Loucy (cell line): ENCODE data around the gene PCIF1.

ENCODE experiments used
- H2AFZ ChIP-seq: fragments of 200-600 bp; sonication (generic); 2 replicates; pipeline ENCODE4 v1.6.0; 2016; ENCODE audit warnings: antibody characterized with exemption, mild to moderate bottlenecking, low read length, moderate library complexity
- H3F3A ChIP-seq: fragments of 200-600 bp; 2 replicates; pipeline ENCODE4 v1.6.0; 2016; ENCODE audit warnings: antibody characterized with exemption, low read depth, mild to moderate bottlenecking
- H3K27me3 ChIP-seq: fragments of 200-600 bp; sonication (generic); 2 replicates; pipeline ENCODE4 v1.6.1; 2014; ENCODE audit warnings: low read length, mild to moderate bottlenecking; ENCODE audit not compliant: insufficient read depth, poor library complexity, severe bottlenecking
- H3K36me3 ChIP-seq: fragments of 200-600 bp; sonication (generic); 2 replicates; pipeline ENCODE4 v1.6.1; 2016; ENCODE audit warnings: low read length; ENCODE audit not compliant: insufficient read depth
- H3K4me1 ChIP-seq: fragments of 200-600 bp; sonication (generic); 2 replicates; pipeline ENCODE4 v1.5.1; 2014; ENCODE audit warnings: low read length, mild to moderate bottlenecking; ENCODE audit not compliant: insufficient read depth, poor library complexity, severe bottlenecking
- H3K4me2 ChIP-seq: fragments of 200-600 bp; sonication (generic); 2 replicates; pipeline ENCODE4 v1.6.0; 2014; ENCODE audit warnings: antibody characterized with exemption, low read length, low read depth, mild to moderate bottlenecking; ENCODE audit not compliant: poor library complexity, severe bottlenecking
- H3K4me3 ChIP-seq: fragments of 200-600 bp; sonication (generic); 2 replicates; pipeline ENCODE4 v1.5.1; 2014; ENCODE audit warnings: low read length, mild to moderate bottlenecking, mixed read lengths; ENCODE audit not compliant: poor library complexity, severe bottlenecking
- H3K79me2 ChIP-seq: fragments of 200-600 bp; sonication (generic); 2 replicates; pipeline ENCODE4 v1.6.1; 2014; ENCODE audit warnings: low read length; ENCODE audit not compliant: insufficient read depth
- H3K9ac ChIP-seq: fragments of 200-600 bp; sonication (generic); 2 replicates; pipeline ENCODE4 v1.6.0; 2014; ENCODE audit warnings: mild to moderate bottlenecking, low read depth, low read length, moderate library complexity; ENCODE audit not compliant: poor library complexity, severe bottlenecking
- H3K9me2 ChIP-seq: fragments of 200-600 bp; sonication (generic); replicated peaks from 2 replicates; pipeline ENCODE4 v1.6.1; 2016; ENCODE audit warnings: low read depth, low read length, mixed read lengths
- H3K9me3 ChIP-seq: fragments of 200-600 bp; sonication (generic); 2 replicates; pipeline ENCODE4 v1.6.1; 2014; ENCODE audit warnings: mild to moderate bottlenecking, antibody characterized with exemption, low read length, low read depth; ENCODE audit not compliant: insufficient read depth
- H4K20me1 ChIP-seq: fragments of 200-600 bp; sonication (generic); 2 replicates; pipeline ENCODE4 v1.6.0; 2014; ENCODE audit warnings: antibody characterized with exemption, low read length, mild to moderate bottlenecking; ENCODE audit not compliant: insufficient read depth, poor library complexity, severe bottlenecking
- CTCF ChIP-seq: fragments of 200-600 bp; sonication (generic); conservative IDR thresholded peaks from 2 replicates; pipeline ENCODE4 v1.5.1; 2014; ENCODE audit warnings: mild to moderate bottlenecking, antibody characterized with exemption, low read length
- EZH2phosphoT487 ChIP-seq: fragments of 200-600 bp; IDR thresholded peaks from 2 replicates; pipeline ENCODE4 v1.6.1; 2018; ENCODE audit warnings: antibody characterized with exemption, mild to moderate bottlenecking, moderate library complexity, borderline replicate concordance

PCIF1 gene

DNA sequence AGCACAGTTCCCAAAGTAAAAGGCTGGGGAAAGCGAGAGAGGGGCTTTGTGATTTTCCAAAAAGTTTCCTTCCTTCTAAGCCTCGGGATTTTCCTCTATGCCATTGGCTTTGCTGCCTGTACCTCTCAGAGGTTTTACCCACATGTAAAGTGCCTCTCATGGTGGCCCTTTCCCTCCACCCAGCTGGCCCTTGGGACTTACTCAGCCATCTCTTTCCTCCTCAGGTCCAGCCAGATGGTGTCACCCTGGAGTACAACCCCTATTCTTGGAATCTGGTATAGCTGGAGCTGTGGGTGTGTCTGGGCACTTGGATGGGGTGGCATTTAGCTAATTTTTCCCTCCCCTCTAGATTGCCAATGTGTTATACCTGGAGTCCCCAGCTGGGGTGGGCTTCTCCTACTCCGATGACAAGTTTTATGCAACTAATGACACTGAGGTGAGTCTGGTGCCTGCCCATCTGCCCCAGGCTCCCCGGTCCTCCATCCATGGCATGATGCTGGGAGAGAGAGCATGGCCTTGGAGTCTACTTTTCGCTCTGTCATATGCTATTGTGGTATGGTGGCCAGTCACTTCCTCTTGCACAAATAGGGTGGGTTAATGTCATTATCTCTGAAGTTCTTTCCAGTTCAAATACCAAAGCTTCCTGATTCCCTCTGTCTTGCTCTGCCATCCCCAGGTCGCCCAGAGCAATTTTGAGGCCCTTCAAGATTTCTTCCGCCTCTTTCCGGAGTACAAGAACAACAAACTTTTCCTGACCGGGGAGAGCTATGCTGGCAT, 42.2 kb upstream of the PCIF1 start:
- no peak overlapping the region for H2AFZ ChIP-seq

GRCh38 chr20:45892828-45893500, 41.5 kb upstream of the PCIF1 start:
- Histone ChIP-seq H3K9me3 (no peaks in the 10 kb centered on the region), H2AFZ (no peak overlapping the region), H3K4me3 (no peak overlapping the region), H3K9ac (no peak overlapping the region), H3K9me2 (no peaks in the 10 kb centered on the region), H3F3A (no peaks in the 10 kb centered on the region), H3K4me1 (peaks cover 15% of the 10 kb centered on the region), H3K4me2 (peak overlapping the region; percentile 84), H3K27me3 (no peaks in the 10 kb centered on the region), H3K36me3 (no peaks in the 10 kb centered on the region), H3K79me2 (0 out of 2 replicates have a peak, but pooled peaks cover 4% of the 10 kb centered on the region), H4K20me1 (no peaks in the 10 kb centered on the region)
- TF ChIP-seq EZH2phosphoT487 (no peak), CTCF (no peak)

More for the DNA sequence above, 42.2 kb upstream of the PCIF1 start:
- Histone ChIP-seq H3K4me2 (peak overlapping the region; percentile 84), H3K9ac (peak overlapping the region; percentile 72), H3K4me3 (peak overlapping the region; percentile 81), H3K9me3 (no peaks in the 10 kb centered on the region), H3K9me2 (no peaks in the 10 kb centered on the region), H3F3A (no peaks in the 10 kb centered on the region), H3K36me3 (no peaks in the 10 kb centered on the region), H3K27me3 (no peaks in the 10 kb centered on the region), H3K79me2 (0 out of 2 replicates have a peak, but pooled peaks cover 4% of the 10 kb centered on the region), H4K20me1 (no peaks in the 10 kb centered on the region), H3K4me1 (peaks cover 15% of the 10 kb centered on the region)
- TF ChIP-seq CTCF: 0 out of 2 replicates have a peak, but pooled peaks have one; percentile 11
- TF ChIP-seq EZH2phosphoT487: no peak

DNA sequence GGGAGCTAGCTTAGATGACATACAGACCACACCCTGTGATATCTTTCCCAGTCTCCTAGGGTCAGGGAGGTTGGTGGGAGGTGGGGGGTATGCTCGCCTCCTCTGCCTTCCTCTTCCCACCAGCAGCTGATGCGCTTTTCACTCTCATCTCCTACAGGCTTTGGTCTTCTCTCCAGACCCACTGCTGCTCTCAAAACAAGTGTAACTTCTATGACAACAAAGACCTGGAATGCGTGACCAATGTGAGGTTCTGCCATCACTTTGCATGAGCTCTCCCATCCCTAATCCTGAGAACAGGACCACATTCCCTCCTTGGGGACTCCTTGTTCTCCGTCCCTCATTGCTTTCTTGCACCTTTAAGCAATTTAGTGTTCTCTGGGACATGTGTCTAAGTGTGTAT, 40.7 kb upstream of the PCIF1 start:
- no peaks in the 10 kb centered on the region for H3K9me3 ChIP-seq
- no peaks in the 10 kb centered on the region for H4K20me1 ChIP-seq
- H3K4me1 ChIP-seq: peaks cover 15% of the 10 kb centered on the region
- no peak overlapping the region for H3K4me3 ChIP-seq
- 0 out of 2 replicates have a peak, but pooled peaks cover 4% of the 10 kb centered on the region for H3K79me2 ChIP-seq
- no peaks in the 10 kb centered on the region for H3F3A ChIP-seq
- no peak overlapping the region for H2AFZ ChIP-seq
- no peaks in the 10 kb centered on the region for H3K36me3 ChIP-seq
- TF ChIP-seq EZH2phosphoT487 (no peak), CTCF (no peak)
- H3K9ac ChIP-seq: no peak overlapping the region
- no peaks in the 10 kb centered on the region for H3K27me3 ChIP-seq
- H3K4me2 ChIP-seq: no peak overlapping the region
- no peaks in the 10 kb centered on the region for H3K9me2 ChIP-seq
